T-helper 1 cell treated with Interleukin-12 subunit alpha and Interleukin-12 subunit beta and Interleukin-4 antibody, amounts not matched to agents 30 μg/mL and 1 μg/mL, for 36 hours (primary cell): Measurements from ENCODE around the gene KHDRBS1.
A peak's percentile ranks its signal among the peaks of the same experiment; 100 is the strongest.

Source experiments
- H3K27ac Mint-ChIP-seq: one replicate; pipeline ENCODE4 v1.8.0; 2021; ENCODE audit warnings: mild to moderate bottlenecking, mixed read lengths
- H3K27me3 Mint-ChIP-seq: one replicate; pipeline ENCODE4 v1.8.0; 2021; ENCODE audit warnings: low read depth, mixed read lengths
- H3K36me3 Mint-ChIP-seq: one replicate; pipeline ENCODE4 v1.8.0; 2021; ENCODE audit warnings: low read depth, mixed read lengths
- H3K4me1 Mint-ChIP-seq: one replicate; pipeline ENCODE4 v1.8.0; 2021; ENCODE audit warnings: low read depth, mixed read lengths
- H3K4me3 Mint-ChIP-seq: one replicate; pipeline ENCODE4 v1.8.0; 2021; ENCODE audit warnings: mild to moderate bottlenecking, moderate library complexity, mixed read lengths
- H3K9me3 Mint-ChIP-seq: one replicate; pipeline ENCODE4 v1.8.0; 2021; ENCODE audit warnings: mixed read lengths

The KHDRBS1 gene

DNA sequence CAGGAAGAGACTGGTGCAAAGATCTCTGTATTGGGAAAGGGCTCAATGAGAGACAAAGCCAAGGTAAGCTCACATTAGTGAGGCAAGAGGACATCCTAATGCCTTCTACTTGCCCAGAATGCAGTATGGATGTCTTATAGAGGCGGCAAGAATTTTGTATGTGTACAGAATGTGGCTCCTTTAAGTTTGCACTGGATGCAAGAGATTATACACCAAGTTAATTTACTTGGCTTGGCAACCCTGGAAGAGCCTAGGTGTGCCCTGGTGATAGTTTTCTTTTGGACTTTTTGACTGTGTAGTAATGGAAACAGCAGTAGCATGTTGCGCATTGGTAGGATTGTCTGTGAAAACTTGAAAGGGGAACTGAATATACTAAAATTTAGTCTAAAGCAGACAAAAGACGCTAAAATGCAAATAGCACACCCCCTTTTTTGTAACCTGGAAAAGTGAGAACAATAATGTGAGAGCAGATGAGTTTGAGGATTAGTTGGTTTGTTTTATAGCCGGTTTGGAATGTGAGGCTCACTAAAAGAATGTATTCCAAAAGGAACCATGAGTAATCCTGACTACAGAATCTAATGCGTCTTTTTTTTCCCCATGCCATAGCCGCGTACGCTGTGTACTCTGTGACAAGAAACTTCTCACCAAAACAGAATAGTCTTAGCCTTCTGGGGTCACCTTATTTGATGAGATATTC, 18.1 kb downstream of the KHDRBS1 start:
- H3K27ac Mint-ChIP-seq, result no peak overlapping the region
- H3K4me3 Mint-ChIP-seq, result no peak overlapping the region
- H3K27me3 Mint-ChIP-seq, result no peaks in the 10 kb centered on the region
- H3K9me3 Mint-ChIP-seq, result no peaks in the 10 kb centered on the region
- H3K4me1 Mint-ChIP-seq, result peaks cover 26% of the 10 kb centered on the region
- peaks cover 45% of the 10 kb centered on the region for H3K36me3 Mint-ChIP-seq

GRCh38 chr1:32032275-32032615, 18.6 kb downstream of the KHDRBS1 start:
- no peak overlapping the region for H3K4me3 Mint-ChIP-seq
- H3K27me3 Mint-ChIP-seq, result no peaks in the 10 kb centered on the region
- H3K36me3 Mint-ChIP-seq, result peaks cover 45% of the 10 kb centered on the region
- peaks cover 24% of the 10 kb centered on the region for H3K4me1 Mint-ChIP-seq
- H3K27ac Mint-ChIP-seq, result no peak overlapping the region
- H3K9me3 Mint-ChIP-seq, result no peaks in the 10 kb centered on the region

- no peak overlapping the region for H3K4me3 Mint-ChIP-seq
- H3K9me3 Mint-ChIP-seq, result no peaks in the 10 kb centered on the region
- H3K4me1 Mint-ChIP-seq, result peaks cover 18% of the 10 kb centered on the region
- H3K36me3 Mint-ChIP-seq, result peaks cover 54% of the 10 kb centered on the region
- H3K27me3 Mint-ChIP-seq, result no peaks in the 10 kb centered on the region
- H3K27ac Mint-ChIP-seq, result peak overlapping the region; percentile 29
These were observed 21.5 kb downstream of the KHDRBS1 start for GRCh38 chr1:32035119-32035518.

GRCh38 chr1:32040711-32041110, 27.0 kb downstream of the KHDRBS1 start:
- Mint-ChIP-seq H3K9me3 (no peaks in the 10 kb centered on the region), H3K27ac (no peak overlapping the region), H3K4me3 (no peak overlapping the region), H3K4me1 (peaks cover 9% of the 10 kb centered on the region), H3K36me3 (peaks cover 44% of the 10 kb centered on the region), H3K27me3 (no peaks in the 10 kb centered on the region)

DNA sequence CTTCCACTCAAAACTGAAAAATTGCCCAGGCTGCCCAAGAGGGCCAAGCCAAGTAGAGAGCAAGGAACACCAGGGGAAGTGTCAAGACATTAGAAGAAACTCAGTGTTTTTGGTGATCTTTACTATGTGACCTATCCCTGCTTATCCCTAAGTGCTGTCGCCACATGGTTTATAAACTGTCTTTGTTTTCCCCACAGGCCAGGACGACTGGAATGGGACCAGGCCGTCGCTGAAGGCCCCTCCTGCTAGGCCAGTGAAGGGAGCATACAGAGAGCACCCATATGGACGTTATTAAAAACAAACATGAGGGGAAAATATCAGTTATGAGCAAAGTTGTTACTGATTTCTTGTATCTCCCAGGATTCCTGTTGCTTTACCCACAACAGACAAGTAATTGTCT, 28.7 kb downstream of the KHDRBS1 start:
- Mint-ChIP-seq H3K27me3 (no peaks in the 10 kb centered on the region), H3K36me3 (peaks cover 39% of the 10 kb centered on the region), H3K27ac (no peak overlapping the region), H3K4me1 (peaks cover 6% of the 10 kb centered on the region), H3K9me3 (no peaks in the 10 kb centered on the region), H3K4me3 (no peak overlapping the region)

- Mint-ChIP-seq H3K27ac (no peak overlapping the region), H3K27me3 (no peaks in the 10 kb centered on the region), H3K4me3 (no peak overlapping the region), H3K4me1 (peaks cover 3% of the 10 kb centered on the region), H3K36me3 (peaks cover 33% of the 10 kb centered on the region), H3K9me3 (no peaks in the 10 kb centered on the region)
These were observed 30.6 kb downstream of the KHDRBS1 start for GRCh38 chr1:32044234-32044633.

- Mint-ChIP-seq H3K9me3 (no peaks in the 10 kb centered on the region), H3K27me3 (no peaks in the 10 kb centered on the region), H3K4me3 (no peak overlapping the region), H3K4me1 (peaks cover 3% of the 10 kb centered on the region), H3K36me3 (peaks cover 29% of the 10 kb centered on the region), H3K27ac (no peak overlapping the region)
These were observed 32.1 kb downstream of the KHDRBS1 start for GRCh38 chr1:32045772-32046171.

DNA sequence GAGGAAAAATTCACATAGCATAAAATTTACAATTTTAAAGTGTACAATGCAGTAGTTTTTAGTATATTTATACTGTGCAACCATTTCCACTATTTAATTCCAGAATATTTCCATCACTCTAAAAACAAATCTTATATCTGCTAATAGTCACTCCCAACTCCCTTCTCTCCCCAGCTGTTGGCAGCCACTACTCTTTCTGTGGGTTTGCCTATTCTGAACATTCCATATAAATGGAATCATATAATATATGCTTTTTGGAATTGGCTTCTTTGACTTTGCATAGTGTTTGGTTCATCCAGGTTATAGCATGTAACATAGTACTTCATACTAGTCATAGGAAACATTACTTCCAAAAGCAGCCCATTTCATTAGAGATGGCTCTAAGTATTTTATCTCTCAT, 34.0 kb downstream of the KHDRBS1 start:
- no peak overlapping the region for H3K4me3 Mint-ChIP-seq
- no peaks in the 10 kb centered on the region for H3K27me3 Mint-ChIP-seq
- peaks cover 30% of the 10 kb centered on the region for H3K36me3 Mint-ChIP-seq
- no peaks in the 10 kb centered on the region for H3K9me3 Mint-ChIP-seq
- no peaks in the 10 kb centered on the region for H3K4me1 Mint-ChIP-seq
- no peak overlapping the region for H3K27ac Mint-ChIP-seq

DNA sequence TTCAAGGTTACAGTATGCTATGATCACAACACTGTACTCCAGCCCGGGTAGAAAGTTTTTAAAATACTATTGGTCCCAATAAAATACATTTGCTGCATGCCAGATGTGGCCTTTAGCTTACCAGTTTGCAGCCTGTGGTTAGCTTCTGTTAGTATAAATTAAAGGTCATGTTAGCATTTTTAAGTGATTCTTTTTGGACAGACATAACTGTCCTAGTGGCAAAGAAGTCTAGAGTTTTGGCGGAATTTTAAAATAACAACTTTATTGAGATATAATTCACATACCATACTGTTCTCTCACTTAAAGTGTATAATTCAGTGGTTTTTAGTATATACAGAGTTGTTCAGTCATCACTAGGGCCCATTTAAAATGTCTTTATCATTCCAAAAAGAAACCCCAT, 34.8 kb downstream of the KHDRBS1 start:
- Mint-ChIP-seq H3K9me3 (no peaks in the 10 kb centered on the region), H3K4me1 (no peaks in the 10 kb centered on the region), H3K27ac (no peak overlapping the region), H3K27me3 (no peaks in the 10 kb centered on the region), H3K36me3 (peaks cover 26% of the 10 kb centered on the region), H3K4me3 (no peak overlapping the region)

- Mint-ChIP-seq H3K27ac (peak overlapping the region; percentile 10), H3K27me3 (no peaks in the 10 kb centered on the region), H3K36me3 (peaks cover 31% of the 10 kb centered on the region), H3K9me3 (no peaks in the 10 kb centered on the region), H3K4me3 (no peak overlapping the region), H3K4me1 (no peaks in the 10 kb centered on the region)
These were observed 38.0 kb downstream of the KHDRBS1 start for GRCh38 chr1:32051706-32052105.

- H3K27me3 Mint-ChIP-seq, result no peaks in the 10 kb centered on the region
- H3K9me3 Mint-ChIP-seq, result no peaks in the 10 kb centered on the region
- H3K4me3 Mint-ChIP-seq, result no peak overlapping the region
- H3K36me3 Mint-ChIP-seq, result peaks cover 29% of the 10 kb centered on the region
- no peak overlapping the region for H3K27ac Mint-ChIP-seq
- no peaks in the 10 kb centered on the region for H3K4me1 Mint-ChIP-seq
These were observed 39.2 kb downstream of the KHDRBS1 start for GRCh38 chr1:32052887-32053286.

DNA sequence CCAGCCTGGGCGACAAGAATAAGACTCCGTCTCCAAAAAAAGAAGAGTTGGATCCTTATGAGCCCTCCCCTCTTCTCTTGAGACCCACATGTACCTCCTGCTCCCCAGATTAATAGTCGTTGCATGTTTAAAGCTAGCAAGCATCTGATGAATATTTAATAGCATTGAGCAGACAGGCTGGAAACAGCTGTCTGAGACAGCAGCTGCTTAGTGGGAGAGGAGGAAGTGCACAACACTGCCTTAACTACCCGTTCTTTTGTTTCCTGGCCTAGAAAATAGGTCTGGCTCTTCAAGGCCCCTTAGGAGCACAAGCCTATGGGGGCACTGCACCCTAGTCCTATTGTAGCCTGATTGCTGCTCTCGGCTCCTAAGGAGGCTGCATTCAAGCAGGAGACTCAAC, 41.7 kb downstream of the KHDRBS1 start:
- Mint-ChIP-seq H3K4me1 (peaks cover 2% of the 10 kb centered on the region), H3K9me3 (no peaks in the 10 kb centered on the region), H3K27me3 (no peaks in the 10 kb centered on the region), H3K27ac (peak overlapping the region; percentile 36), H3K4me3 (no peak overlapping the region), H3K36me3 (peaks cover 37% of the 10 kb centered on the region)

DNA sequence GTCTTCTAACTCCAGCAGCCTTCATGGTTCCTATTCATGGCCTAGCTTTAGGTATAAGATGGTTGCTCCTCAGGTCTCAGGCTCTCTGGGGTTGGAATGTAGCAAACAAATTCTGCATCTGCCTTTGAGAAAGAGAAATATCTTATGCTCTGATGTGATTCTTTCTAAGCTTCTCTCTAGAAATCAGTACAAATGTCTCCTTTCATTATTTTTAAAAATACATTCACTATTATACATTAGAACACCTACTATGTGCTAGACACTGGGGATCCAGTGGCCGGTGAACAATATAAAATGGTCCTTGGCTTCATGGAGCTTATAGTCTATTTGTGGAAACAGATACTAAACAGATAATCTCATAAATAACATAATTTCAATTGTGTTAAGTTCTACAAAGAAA, 42.9 kb downstream of the KHDRBS1 start:
- Mint-ChIP-seq H3K9me3 (no peaks in the 10 kb centered on the region), H3K4me3 (no peak overlapping the region), H3K4me1 (peaks cover 2% of the 10 kb centered on the region), H3K27me3 (no peaks in the 10 kb centered on the region), H3K36me3 (peaks cover 43% of the 10 kb centered on the region), H3K27ac (no peak overlapping the region)

GRCh38 chr1:32060914-32061313, 47.2 kb downstream of the KHDRBS1 start:
- H3K4me1 Mint-ChIP-seq, result peaks cover 2% of the 10 kb centered on the region
- H3K9me3 Mint-ChIP-seq, result no peaks in the 10 kb centered on the region
- no peak overlapping the region for H3K27ac Mint-ChIP-seq
- H3K4me3 Mint-ChIP-seq, result no peak overlapping the region
- no peaks in the 10 kb centered on the region for H3K27me3 Mint-ChIP-seq
- H3K36me3 Mint-ChIP-seq, result peaks cover 37% of the 10 kb centered on the region

- H3K27ac Mint-ChIP-seq, result no peak overlapping the region
- H3K36me3 Mint-ChIP-seq, result peaks cover 33% of the 10 kb centered on the region
- peaks cover 9% of the 10 kb centered on the region for H3K4me1 Mint-ChIP-seq
- no peaks in the 10 kb centered on the region for H3K9me3 Mint-ChIP-seq
- no peaks in the 10 kb centered on the region for H3K27me3 Mint-ChIP-seq
- H3K4me3 Mint-ChIP-seq, result no peak overlapping the region
These were observed 49.2 kb downstream of the KHDRBS1 start for GRCh38 chr1:32062867-32063230.

DNA sequence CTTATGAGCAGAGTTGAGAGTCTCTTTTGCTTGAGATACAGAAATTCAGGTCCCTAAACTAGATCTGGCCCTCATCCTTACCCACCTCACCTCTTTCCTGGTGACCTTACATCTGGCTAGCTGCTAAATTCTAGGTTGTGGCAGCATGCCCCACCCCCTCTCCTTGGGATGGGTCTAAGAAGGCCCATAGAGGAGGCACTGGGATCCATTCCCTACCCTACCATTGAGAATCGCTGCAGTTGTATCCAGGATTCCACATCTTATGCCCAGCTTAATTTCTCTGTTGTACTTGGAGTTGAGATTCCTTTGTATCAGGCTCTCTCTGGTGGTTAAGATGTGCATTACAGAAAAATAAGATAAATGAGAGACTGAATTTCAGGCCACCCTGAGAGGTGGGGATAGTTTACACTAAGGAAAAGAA, 49.6 kb downstream of the KHDRBS1 start:
- no peaks in the 10 kb centered on the region for H3K27me3 Mint-ChIP-seq
- peak overlapping the region; percentile 11 for H3K27ac Mint-ChIP-seq
- no peak overlapping the region for H3K4me3 Mint-ChIP-seq
- H3K9me3 Mint-ChIP-seq, result no peaks in the 10 kb centered on the region
- peaks cover 32% of the 10 kb centered on the region for H3K36me3 Mint-ChIP-seq
- peaks cover 9% of the 10 kb centered on the region for H3K4me1 Mint-ChIP-seq
